HG03064 (cell line): ENCODE measurements around the gene SLC4A9.
A peak's percentile ranks its signal among the peaks of the same experiment; 100 is the strongest.
"Not testable (repeated sequence)": the region's sequence is repeated elsewhere in the genome, so short reads cannot be mapped to it uniquely, and the experiment has no call there.

Source experiments
- ATAC-seq: cut with Tn5 transposase; IDR thresholded peaks from one replicate; pipeline ENCODE4 v1.9.1; 2021; ENCODE audit warnings: low read depth; ENCODE audit not compliant: unreplicated experiment

SLC4A9 gene

DNA sequence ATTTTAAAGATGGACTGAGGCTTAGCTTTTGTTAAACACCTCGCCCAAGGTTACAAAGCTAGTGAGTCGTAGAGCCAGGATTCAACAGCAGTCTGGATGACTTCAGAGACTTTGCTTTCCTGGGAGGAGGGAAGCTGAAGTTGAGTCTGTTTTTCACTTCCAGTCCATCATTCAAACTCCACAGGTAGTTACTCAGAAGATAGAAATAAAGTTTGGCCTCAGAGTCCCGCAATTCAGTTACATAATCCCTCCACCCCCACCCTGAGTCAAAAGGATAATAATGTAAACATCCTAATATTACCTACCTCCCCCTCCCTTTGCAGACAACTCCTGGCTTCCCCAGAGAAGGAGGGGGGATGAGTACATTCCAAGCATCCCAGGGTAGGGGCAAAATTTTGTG, 21.7 kb upstream of the SLC4A9 start:
- no peak for ATAC-seq

DNA sequence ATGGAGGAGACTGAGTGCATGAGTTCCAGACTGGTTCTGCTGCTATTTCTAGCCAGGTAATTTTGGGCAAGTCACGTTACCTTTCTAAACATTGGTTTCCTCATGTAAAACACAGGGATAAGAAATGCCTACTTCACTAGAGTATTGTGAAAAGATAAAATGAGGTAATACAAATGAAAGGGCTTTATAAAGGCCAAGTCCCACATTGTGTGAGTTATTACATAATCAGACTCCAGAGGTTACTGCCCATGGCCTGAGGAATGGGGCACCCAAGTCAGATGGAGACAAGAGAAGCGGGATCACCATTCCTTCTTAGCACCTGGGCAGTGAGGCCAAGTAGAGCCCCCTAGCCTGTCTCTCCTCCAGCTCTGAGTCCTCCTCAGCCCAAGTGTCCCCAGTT, 21.1 kb upstream of the SLC4A9 start:
- no peak for ATAC-seq

DNA sequence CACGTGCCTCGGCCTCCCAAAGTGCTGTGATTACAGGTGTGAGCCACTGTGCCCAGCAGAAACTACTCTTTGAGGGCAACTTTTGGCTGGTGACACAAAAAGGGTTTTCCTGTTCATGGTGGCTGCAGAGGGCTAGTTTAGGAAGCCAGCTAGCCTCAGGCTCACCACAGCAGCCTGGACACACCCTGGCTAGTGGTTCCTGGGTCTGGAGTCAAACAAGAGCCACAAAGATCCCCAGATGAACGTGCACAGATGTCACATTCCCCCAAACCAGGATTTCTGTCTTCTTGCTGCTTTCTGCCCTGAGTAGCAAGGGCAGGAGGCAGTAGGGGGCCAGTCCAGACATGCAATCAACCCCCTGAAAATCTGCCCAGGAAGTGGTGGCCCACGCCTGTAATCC, 20.4 kb upstream of the SLC4A9 start:
- ATAC-seq: no peak

DNA sequence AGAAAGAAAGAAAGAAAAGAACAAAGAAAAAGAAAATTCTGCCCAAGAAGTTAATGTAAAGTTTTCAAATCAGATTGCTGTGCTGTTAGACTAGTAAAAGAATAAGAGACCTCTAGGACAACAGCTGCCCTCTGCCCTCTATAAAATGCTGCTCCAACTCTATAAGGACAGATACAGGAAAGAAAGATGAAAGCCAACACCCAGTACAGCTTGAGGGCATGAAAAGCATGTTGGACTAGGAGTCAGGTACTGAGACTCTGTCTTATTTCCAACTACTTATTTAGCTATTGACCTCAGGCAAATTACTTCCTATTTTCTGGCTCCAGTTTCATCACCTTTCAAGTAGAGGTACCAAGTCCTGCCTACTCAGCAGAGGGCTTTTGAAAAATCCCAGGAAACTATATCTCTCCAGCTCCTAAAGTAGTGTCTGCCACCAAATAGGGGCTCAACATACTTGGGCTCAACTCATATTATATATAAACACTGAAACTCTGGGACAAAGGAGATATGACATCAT, 19.3 kb upstream of the SLC4A9 start:
- ATAC-seq: no peak

DNA sequence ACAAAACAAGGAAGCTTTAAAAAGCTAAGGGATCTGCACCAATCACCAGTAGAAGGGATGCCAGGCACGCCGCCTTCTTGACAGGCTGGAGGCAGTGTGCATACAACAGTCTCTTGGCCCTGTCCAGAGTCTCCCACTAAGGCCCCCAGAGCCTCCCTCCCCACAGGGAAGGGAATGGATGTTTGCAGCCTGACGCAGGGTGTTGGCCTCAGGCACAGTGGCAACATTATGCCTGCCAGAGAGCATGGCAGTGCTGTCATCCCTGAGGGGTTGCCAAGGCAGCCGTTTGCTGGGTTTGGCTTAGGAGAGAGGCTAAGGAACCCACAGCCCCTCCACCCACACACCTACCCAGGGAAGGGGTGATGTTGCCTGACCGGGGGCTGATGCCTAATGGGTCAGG, 18.4 kb upstream of the SLC4A9 start:
- no peak for ATAC-seq

DNA sequence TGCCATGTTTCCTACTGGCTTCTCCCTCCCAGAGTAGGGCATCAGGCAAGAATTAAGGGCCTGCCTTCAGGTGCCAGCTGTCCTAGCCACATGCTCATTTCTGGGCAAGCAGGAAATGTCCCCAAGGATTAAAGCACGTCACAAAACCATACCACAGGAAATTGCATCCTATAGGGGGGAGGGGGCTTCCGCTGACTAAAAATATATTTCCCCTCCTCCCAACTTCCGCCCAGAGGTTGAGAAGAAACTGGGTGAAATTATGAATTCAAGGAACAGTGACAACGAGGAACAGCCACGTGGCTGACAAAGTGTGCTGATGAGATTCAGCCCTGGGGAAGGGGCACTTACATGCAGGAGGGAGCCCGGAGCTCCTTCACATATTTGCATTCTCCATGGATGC, 17.7 kb upstream of the SLC4A9 start:
- no peak for ATAC-seq

DNA sequence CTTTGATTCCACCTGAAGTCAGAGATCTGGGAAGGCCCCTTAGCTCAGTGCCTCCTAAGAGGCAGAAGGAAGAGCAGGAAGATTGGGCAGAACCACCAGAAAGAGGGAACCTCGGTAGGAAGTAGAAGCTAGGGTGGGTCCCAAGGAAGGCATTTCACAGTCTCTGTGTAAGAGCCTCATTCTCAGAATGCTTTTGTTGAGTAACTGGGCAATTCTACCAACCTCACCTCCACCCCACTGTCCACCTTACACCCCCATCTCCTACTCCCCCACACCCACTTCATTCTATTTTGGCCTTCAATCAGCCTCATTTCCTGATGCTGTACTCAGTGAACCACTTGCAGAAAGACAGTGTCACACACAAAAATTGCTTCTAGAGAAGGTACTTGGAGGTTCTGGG, 17.1 kb upstream of the SLC4A9 start:
- no peak for ATAC-seq

DNA sequence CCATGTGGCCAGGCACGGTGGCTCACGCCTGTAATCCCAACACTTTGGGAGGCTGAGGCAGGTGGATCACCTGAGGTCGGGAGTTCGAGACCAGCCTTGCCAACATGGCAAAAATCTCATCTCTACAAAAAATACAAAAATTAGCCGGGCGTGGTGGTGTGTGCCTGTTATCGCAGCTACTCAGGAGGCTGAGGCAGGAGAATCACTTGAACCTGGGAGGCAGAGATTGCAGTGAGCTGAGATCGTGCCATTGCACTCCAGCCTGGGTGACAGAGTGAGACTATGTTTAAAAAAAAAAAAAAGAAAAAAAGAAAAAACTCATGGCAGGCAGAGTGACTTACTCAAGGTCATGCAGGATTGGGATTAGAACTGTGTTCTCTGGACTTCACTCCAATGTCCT, 16.1 kb upstream of the SLC4A9 start:
- ATAC-seq: not testable (repeated sequence)

DNA sequence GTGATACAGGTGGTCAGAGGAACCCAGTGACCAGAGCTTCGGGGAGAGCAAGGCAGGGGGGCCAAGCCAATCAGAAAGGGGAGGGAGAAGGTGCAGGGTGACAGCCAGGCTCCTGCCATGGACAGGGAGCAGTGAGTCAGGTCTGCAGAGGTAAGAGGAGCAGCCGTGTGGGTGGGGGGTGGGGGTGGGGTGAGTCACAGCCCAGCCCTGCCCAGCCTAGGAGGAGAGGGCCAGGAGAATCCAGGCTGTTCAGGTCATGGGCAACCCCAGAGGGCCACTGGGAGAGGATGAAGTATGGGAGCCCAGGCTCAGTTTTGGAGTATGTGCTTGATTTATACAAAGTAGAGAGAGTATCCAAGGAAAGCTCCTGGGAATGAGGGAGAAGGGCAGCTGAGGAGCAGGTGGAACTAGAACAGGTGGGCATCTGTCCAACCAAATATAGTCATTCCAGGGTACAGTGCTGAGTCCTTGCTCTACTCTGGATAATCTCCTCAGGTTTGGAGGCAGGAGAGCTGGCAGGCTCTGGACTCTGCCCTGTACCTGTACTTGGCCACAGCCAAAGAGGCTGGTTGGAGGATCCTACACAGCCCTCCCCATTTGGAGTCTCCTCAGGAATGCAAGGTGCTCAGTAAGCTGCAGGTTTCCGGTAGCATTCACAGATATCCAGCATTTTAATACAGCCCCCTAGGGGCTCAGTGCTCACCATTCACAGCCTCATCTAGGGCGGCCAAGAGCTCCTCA, 15.1 kb upstream of the SLC4A9 start:
- ATAC-seq: no peak

DNA sequence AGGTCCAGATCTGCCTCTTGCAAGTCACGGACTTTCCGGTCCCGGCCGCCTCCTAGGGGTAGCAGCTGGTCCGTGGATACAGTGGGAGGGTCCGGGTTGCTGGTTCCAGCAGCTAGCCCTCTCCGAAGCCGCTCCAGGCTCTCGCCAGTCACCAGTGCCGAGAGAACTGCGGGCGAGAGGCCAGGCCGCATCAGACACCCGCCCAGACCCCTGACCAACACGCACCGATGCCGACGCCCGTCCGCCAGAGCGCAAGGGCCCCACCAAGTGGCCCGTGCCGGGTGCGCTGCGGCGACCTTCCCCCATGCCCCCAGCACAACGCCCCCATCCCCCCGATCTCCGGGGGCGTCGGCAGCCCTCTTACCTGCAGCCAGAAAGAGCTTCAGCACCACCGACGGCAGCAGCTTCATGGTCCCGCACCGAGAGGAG, 14.1 kb upstream of the SLC4A9 start:
- no peak for ATAC-seq

DNA sequence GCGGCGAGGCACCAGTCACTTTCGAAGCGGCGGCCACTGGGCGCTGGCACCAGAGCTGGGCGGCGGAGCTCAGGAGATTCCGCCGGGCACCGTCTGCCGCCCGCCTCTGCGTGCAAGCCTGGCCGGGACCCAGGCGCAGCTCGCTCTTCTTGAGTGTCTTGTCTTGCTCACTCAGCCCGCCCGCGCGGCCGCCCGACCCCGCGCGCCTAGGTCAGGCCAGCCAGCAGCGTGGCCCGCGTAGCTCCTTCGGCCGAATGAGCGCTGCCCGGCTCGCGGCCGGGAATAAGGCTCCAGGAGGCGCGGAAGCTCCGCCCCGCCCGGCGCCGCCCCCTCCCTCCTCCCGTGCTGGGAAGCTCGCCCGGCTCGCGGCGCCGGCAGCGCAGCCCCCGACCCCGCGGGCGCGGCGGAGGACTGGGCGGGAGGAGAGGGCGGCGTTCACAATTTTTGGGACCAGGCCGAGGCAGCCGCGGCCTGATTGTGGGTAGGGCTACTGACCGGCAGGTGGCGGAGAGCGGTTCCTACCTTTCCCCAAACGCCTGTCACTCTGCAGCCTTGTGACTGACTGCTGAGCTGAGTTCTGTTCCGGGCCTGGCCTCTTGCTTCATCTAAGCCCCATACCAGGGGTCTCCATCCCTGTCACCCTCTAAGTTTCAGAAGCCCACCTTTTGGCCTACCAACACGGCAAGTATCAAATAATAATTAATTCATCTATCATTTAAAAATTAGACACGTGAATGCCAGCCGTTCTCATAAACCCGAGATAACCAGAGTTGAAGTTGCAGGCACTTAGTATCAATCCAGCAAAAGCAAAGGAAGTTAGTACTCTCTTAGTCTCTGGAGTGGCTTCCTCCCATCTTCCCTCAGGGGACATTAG, 13.4 kb upstream of the SLC4A9 start, which contains the start of gene HBEGF:
HBEGF (minus strand) TSS at position 256 of the 874 bp plus-strand sequence. CDS start 275 bp downstream, outside the sequence.
- peak; percentile 80 for ATAC-seq

DNA sequence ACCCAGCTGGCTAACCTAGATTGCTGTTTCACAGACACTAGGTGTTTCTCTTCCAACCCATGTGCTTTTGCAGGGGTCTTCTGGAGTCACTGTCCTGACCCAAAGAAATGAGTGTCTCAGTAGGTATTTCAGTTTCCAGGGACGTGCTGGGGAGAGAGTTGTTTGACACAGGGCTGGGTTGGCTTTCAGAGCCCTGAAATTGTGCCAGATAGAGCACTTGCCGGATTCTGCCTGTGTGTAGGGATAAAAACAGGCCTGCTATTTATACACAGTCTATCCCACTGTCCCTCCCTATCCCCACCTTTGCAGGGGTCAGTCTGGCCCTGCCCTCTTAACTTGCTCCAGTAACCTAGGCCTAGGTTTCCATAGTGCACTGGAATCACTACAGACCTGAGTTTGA, 12.6 kb upstream of the SLC4A9 start:
- ATAC-seq: no peak

DNA sequence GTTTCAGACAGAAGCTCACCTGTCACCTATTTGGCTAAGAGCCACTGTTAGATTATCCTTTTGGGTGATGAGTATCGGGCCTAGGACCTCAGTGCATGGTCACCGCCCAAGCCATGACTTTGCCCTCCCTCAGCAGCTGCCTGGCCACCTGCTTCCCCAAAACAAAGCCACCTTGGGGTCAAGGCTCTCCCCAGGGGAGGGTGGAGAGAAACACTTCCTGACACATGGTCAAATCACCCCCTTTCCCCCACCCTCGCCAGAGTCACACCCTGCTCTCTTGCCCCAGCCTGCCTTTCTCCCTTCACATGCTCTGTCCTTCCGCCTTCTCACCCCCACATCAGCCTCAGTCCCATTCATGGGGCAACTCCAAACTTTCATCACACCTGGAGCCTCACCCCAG, 11.9 kb upstream of the SLC4A9 start:
- ATAC-seq: no peak

DNA sequence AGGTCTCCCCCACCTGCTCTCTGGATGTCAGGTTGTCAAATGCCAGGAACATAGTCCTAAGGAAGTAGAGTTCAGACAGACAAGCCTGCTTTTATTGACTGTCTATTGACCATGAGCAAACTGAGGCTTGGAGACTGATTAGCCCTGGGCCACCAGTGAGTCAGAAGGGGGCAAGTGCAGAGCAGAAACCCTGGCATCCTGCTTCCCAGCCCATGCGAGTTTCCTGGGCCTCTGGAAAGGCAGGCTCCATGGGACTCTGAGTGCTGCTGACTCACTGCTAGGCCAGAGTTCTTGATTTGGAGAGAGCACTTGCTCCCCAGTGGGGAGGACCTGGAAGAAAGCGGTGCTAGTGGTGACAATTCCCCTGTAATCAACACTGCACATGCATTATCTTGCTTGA, 10.8 kb upstream of the SLC4A9 start:
- ATAC-seq: no peak

DNA sequence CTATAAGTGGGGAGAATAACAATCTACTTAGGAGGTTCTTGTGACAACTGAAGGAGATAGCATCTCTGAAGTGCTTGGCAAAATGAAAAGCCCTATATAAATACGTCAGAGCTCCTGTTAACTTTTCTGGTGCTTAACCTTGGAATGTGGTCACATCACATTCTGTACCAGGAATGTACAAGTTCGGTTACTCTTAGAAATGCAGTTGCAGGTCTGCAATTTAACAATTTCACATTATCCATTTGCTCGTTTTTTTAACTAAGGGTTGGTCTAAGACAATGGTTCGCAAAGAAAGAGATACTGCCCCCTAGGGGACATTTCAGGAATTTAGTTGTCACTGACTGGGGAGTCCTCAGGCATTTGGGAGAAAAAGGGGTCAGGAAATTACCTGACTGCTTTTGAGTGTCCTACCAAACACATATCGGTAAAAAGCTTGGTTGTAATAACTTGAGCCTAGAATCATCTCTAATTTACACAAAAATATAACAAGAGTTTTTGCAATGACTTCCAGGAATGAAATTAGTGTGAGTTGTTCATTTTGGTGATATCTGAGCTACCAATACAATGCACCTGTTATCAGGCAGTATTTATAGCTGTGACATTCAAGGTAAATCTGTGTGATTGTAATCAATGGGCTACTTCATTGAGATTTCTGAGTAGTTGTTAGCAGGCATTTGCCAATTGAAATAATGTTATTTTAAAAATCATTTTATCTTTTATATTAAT, 8.2 kb upstream of the SLC4A9 start:
- ATAC-seq: no peak

DNA sequence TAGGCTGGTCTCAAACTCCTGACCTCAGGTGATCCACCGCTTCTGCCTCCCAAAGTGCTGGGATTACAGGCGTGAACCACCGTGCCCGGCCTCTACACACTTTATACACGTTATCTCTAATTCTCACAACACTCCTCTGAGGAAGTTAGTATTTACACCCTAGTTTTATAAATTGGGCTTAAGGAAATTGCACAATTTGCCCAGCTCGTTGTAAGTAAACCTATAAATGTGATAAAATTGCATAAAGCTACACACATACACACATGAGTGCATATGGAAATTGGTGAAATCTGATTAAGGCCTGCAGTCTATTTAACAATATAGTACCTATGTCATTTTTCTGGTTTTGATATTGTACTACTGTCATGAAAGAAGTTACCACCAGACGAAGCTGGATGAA, 4.4 kb upstream of the SLC4A9 start:
- ATAC-seq: no peak

DNA sequence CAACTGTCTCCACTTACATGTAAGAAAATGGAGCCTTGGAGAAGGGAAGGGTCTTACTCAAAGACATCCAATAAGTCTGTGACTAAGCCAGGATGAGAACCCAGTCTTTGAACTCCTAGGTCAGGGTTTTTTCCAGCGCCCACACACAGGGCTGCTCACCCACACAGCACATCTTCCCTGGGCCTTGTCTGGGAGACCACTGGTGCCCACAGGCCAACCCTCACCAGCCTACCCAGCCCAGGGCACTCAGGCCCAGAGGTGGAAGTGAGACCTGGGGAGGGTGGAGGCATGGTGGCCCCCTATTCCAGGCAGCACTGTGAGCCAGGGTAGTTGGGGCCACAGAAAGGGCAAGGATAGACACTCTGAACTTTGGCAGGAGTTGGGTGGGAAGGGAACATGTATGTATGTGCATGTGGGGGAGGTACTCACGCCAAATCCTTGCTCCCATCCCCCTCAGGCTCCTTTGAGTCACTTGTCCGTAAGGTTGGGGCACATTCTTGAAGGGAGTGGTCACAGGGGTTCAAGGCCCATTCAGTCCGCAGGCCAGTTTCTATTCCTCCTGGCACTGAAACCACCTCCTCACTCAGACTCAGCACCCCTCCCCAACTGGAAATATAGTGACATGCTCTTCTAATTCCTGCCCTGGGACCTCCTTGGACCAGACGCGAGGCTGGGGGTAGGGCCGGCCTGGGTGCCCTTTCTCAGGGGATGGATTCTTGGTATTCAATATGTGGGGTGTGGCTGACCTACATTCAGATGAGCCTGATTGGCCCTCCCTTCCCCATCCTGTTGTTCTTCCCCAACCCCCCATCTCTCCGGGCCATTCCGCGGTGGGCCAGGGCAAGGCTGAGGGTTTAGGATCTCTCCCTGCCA, 2.9 kb upstream of the SLC4A9 start:
- no peak for ATAC-seq

DNA sequence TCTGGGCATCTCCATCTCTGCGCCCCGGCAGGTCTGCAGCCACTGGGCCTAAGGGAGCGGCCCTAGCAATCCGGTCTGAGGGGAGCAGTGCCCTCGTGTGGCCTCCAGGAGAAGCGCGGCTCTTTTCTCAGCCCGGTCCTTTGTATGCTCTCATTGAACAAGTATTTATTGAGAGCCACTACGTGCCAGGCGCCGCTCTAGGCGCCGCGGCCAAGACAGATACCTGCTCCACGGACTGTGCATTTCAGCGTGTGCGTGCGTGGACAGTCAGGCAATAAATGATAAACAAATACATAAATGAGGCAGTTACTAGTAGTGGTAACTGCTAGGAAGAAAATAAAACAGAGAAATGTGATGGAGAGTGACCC, 2.3 kb upstream of the SLC4A9 start:
- peak; percentile 86 for ATAC-seq

DNA sequence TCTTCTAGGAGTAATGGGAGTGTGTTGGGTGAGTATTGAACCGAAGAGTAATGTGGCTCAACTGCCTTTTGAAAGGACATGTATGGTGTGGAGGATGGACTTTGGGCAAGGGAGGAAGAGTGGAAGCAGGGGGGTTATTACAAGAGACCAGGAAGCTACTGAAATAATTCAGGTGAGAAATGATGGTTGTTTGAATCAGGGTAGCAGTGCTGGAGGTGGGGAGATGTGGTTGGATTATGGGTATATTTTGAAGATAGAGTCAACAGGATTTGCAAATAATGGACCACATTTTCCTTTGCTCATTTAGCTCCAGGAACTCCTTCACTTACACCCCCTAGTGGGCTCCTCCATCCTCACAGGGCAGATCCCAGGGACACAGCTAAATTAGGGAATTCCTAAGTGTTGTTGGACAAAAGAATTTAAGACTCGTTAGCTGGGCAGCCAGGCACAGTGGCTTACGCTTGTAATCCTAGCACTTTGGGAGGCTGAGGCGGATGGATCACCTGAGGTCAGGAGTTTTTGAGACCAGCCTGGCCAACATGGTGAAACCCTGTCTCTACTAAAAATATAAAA, 1.2 kb upstream of the SLC4A9 start:
- ATAC-seq: no peak
